PC-9 (cell line): ENCODE measurements around the gene AKAP8. TPM values are rescaled to one million over a fixed set of nuclear protein-coding genes. Genes with fewer than 3 reads are reported as not detected.

Experiments used
- BruUV-seq: library from RNA; stranded (reverse); fragments of 400-500 nt; replicated peaks from 2 replicates; lab custom pipeline; 2021; lab: Mats Ljungman, UMichigan
- CTCF ChIA-PET: fragments of 300-600 bp; sonication (Branson Sonifier 250); formaldehyde crosslinking; loops from one replicate; lab custom pipeline; 2022; ENCODE audit warnings: antibody characterized with exemption; lab: Charles Lee
- POLR2A ChIA-PET: fragments of 300-600 bp; sonication (Branson Sonifier 250); formaldehyde crosslinking; loops from one replicate; lab custom pipeline; 2022; ENCODE audit warnings: antibody characterized with exemption; ENCODE audit not compliant: unreplicated experiment; lab: Charles Lee
- DNase-seq, 2 experiments: peaks; one replicate each; pipeline versions ENCODE4 v3.0.0 to v3.0.0-alpha.2; 2015 to 2022; ENCODE audit warnings: mixed read lengths in 1 of 2
- H2AFZ ChIP-seq: fragments of 200-600 bp; sonication (generic); 2 replicates; pipeline ENCODE4 v1.8.1; 2017; ENCODE audit warnings: antibody characterized with exemption
- H3F3A ChIP-seq: fragments of 200-600 bp; sonication (generic); 2 replicates; pipeline ENCODE4 v1.8.1; 2017; ENCODE audit warnings: antibody characterized with exemption, mild to moderate bottlenecking, low read depth; ENCODE audit not compliant: insufficient read depth
- H3K27ac ChIP-seq: fragments of 200-600 bp; sonication (generic); 2 replicates; pipeline ENCODE4 v1.6.1; 2016; ENCODE audit warnings: mixed run types
- H3K27me3 ChIP-seq: fragments of 200-600 bp; sonication (generic); 2 replicates; pipeline ENCODE4 v1.6.1; 2016; ENCODE audit warnings: low read depth, mixed run types; ENCODE audit not compliant: insufficient read depth
- H3K36me3 ChIP-seq: fragments of 200-600 bp; sonication (generic); 2 replicates; pipeline ENCODE4 v1.6.1; 2016; ENCODE audit warnings: low read depth, mixed run types
- H3K4me1 ChIP-seq: fragments of 200-600 bp; sonication (generic); replicated peaks from 2 replicates; pipeline ENCODE4 v1.6.1; 2016; ENCODE audit warnings: mixed run types; ENCODE audit not compliant: insufficient read depth
- H3K4me2 ChIP-seq: fragments of 200-600 bp; sonication (generic); 2 replicates; pipeline ENCODE4 v1.6.1; 2017; ENCODE audit warnings: mixed run types
- H3K4me3 ChIP-seq: fragments of 200-600 bp; sonication (generic); 2 replicates; pipeline ENCODE4 v1.6.1; 2016; ENCODE audit warnings: mixed run types
- H3K79me2 ChIP-seq: fragments of 200-600 bp; sonication (generic); 2 replicates; pipeline ENCODE4 v1.6.1; 2017; ENCODE audit warnings: low read depth, mixed run types
- H3K9me2 ChIP-seq: fragments of 200-600 bp; sonication (generic); 2 replicates; pipeline ENCODE4 v1.8.1; 2017; ENCODE audit warnings: mild to moderate bottlenecking; ENCODE audit not compliant: insufficient read depth
- H3K9me3 ChIP-seq: fragments of 200-600 bp; sonication (generic); 2 replicates; pipeline ENCODE4 v1.8.1; 2016; ENCODE audit warnings: low read depth; ENCODE audit not compliant: insufficient read depth
- H4K20me1 ChIP-seq: fragments of 200-600 bp; sonication (generic); 2 replicates; pipeline ENCODE4 v1.8.1; 2017; ENCODE audit not compliant: insufficient read depth
- EZH2 ChIP-seq: fragments of 200-600 bp; sonication (generic); IDR thresholded peaks from 2 replicates; pipeline ENCODE4 v1.8.0; 2017; ENCODE audit warnings: antibody characterized with exemption, low read depth
- intact Hi-C: fragments of 100-400 bp; cut with micrococcal nuclease; formaldehyde crosslinking; loops from one replicate; pipeline ENCODE4 v1.10.0; 2022; ENCODE audit not compliant: unreplicated experiment
- total RNA-seq: library from RNA; stranded (reverse); gene quantifications from 2 replicates; pipeline ENCODE4 v1.2.3, GENCODE V29; 2021
- TF ChIP-seq, protein P1 (sequence below): fragments of 200-600 bp; sonication (generic); conservative IDR thresholded peaks from 2 replicates; pipeline ENCODE4 v1.6.1; 2017; ENCODE audit warnings: mixed run types, antibody characterized with exemption, mild to moderate bottlenecking, moderate library complexity

Gene AKAP8
- total RNA-seq, 1 experiment from 2014 or later: 43.4 TPM

DNA sequence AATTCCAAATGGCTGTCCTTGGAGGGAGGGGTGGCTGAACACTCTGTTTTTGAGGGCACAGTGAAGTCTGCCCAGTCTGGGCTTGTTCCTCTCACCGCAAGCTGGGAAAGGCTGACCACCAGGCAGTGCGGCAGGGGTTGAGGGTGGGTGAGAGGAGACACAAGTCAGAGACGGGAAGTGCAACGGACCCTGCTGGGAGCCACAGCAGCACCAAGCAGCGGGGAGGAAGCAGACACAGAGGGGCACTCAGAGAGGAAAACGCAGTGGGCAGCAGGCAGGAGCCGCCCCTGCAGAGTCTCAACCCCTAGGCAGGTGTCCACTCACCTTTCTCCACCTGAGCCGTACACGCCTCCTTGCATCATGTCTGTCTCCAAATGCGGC lies 23.6 kb upstream of the AKAP8 start:
- H4K20me1 ChIP-seq: peaks cover 80% of the 10 kb centered on the region
- BruUV-seq: no TSS peak

DNA sequence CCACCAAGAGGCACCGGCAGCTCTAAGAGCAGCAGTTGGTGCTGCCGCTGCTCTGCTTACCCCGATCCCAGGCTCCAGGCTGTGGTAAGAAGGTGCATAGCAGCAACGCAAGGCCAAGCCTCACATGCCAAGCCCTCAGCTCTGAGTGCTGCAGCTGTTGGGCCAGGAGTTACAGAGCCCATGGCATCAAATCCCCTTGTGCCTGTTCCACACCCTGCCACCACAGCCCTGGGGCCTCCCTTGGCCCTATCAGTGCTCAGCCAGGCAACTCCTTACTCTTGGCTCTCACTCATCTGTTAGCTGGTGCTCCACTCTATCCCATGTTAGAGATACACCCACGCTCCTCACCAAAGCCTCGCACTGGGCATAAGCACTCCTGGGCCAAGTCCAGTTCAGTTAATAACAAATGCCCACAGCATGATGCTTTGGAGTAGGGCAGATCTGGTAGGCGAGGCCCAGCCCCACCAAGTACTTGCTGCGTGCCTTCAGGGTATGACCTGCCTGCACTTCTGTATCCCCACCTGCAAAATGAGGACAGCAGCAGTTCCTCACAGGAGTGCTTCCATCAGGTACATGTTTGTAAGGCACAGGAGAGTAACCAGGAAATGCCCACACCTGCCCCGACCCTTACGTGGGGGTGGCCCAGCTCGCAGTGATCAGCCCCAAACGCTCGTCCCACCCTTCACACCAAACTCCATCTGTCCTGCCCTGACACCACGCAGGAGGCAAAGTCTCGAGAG lies 23.0 kb upstream of the AKAP8 start:
- Histone ChIP-seq H3K36me3 (peaks cover 27% of the 10 kb centered on the region; the same call in 1 of the 2 replicates), H3K4me1 (no peaks in the 10 kb centered on the region), H3K9me3 (no peaks in the 10 kb centered on the region), H3K4me3 (no peak overlapping the region), H2AFZ (no peak overlapping the region), H4K20me1 (peaks cover 78% of the 10 kb centered on the region), H3K9me2 (no peaks in the 10 kb centered on the region), H3K27ac (no peak overlapping the region), H3F3A (no peaks in the 10 kb centered on the region), H3K79me2 (peaks cover 58% of the 10 kb centered on the region), H3K4me2 (no peak overlapping the region), H3K27me3 (no peaks in the 10 kb centered on the region)
- DNase-seq: no peak
- no TSS peak for BruUV-seq
- ChIA-PET CTCF (no interaction called here), POLR2A (no interaction called here)
- no peak for TF ChIP-seq EZH2
- TF ChIP-seq, protein P1, sequence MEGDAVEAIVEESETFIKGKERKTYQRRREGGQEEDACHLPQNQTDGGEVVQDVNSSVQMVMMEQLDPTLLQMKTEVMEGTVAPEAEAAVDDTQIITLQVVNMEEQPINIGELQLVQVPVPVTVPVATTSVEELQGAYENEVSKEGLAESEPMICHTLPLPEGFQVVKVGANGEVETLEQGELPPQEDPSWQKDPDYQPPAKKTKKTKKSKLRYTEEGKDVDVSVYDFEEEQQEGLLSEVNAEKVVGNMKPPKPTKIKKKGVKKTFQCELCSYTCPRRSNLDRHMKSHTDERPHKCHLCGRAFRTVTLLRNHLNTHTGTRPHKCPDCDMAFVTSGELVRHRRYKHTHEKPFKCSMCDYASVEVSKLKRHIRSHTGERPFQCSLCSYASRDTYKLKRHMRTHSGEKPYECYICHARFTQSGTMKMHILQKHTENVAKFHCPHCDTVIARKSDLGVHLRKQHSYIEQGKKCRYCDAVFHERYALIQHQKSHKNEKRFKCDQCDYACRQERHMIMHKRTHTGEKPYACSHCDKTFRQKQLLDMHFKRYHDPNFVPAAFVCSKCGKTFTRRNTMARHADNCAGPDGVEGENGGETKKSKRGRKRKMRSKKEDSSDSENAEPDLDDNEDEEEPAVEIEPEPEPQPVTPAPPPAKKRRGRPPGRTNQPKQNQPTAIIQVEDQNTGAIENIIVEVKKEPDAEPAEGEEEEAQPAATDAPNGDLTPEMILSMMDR: no peak
- intact Hi-C loops: no loop called here

More for the DNA sequence above, 23.6 kb upstream of the AKAP8 start:
- no peak for DNase-seq
- peaks cover 33% of the 10 kb centered on the region; the same call in 1 of the 2 replicates for H3K36me3 ChIP-seq
- no peak overlapping the region for H3K4me2 ChIP-seq
- peaks cover 64% of the 10 kb centered on the region for H3K79me2 ChIP-seq
- ChIA-PET POLR2A (no interaction called here), CTCF (no interaction called here)
- intact Hi-C loops: no loop called here
- H2AFZ ChIP-seq: no peak overlapping the region
- H3K4me3 ChIP-seq: no peak overlapping the region
- H3F3A ChIP-seq: no peaks in the 10 kb centered on the region
- H3K4me1 ChIP-seq: no peaks in the 10 kb centered on the region
- H3K27ac ChIP-seq: no peak overlapping the region
- no peak for TF ChIP-seq EZH2
- no peaks in the 10 kb centered on the region for H3K9me3 ChIP-seq
- no peaks in the 10 kb centered on the region for H3K27me3 ChIP-seq
- H3K9me2 ChIP-seq: no peaks in the 10 kb centered on the region

DNA sequence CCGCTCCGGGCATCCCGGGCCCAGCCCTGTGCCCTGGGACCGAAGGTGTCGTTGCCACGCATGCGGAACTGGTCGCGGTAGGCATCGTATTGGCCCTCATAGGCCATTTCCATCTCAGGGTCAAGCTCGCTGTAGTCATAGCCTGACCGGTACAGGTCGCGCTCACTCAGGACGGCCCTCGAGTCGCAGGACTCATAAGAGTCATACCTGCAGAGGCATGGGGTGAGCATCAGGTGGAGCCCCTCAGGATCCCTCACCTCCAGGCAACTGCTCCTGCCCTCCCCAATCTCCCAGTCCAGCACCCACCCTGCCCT lies 21.8 kb upstream of the AKAP8 start:
- Histone ChIP-seq H3K79me2 (peaks cover 46% of the 10 kb centered on the region), H4K20me1 (peaks cover 65% of the 10 kb centered on the region), H2AFZ (no peak overlapping the region), H3K9me2 (no peaks in the 10 kb centered on the region), H3F3A (peaks cover 5% of the 10 kb centered on the region; the same call in 1 of the 2 replicates), H3K4me1 (no peaks in the 10 kb centered on the region), H3K27me3 (no peaks in the 10 kb centered on the region), H3K4me2 (no peak overlapping the region), H3K36me3 (peaks cover 28% of the 10 kb centered on the region; the same call in 1 of the 2 replicates), H3K9me3 (no peaks in the 10 kb centered on the region), H3K27ac (no peak overlapping the region), H3K4me3 (no peak overlapping the region)
- CTCF ChIA-PET: no interaction called here
- BruUV-seq: no TSS peak
- intact Hi-C loops: no loop called here
- no peak for TF ChIP-seq EZH2
- TF ChIP-seq, protein P1: no peak
- POLR2A ChIA-PET: no interaction called here
- DNase-seq: no peak
